SH-SY5Y (cell line): Measurements from ENCODE around the gene PAPPA.

Experiments
- GATA2 ChIP-seq: IDR thresholded peaks from 2 replicates; pipeline ENCODE4 v1.6.1; 2011; ENCODE audit warnings: mild to moderate bottlenecking, low read depth, low read length
- GATA3 ChIP-seq: IDR thresholded peaks from 2 replicates; pipeline ENCODE4 v1.6.1; 2011; ENCODE audit warnings: low read depth, mild to moderate bottlenecking, low read length, moderate library complexity

GRCh38 chr9:116234081-116234480 lies 80.5 kb downstream of the PAPPA start:
- TF ChIP-seq GATA2 = no peak
- TF ChIP-seq GATA3 = no peak
